Stomach smooth muscle (tissue), 2 donors: ENCODE measurements around the gene FLT1.

Experiments used
- H3K27ac ChIP-seq: one replicate; pipeline ENCODE4 v1.7.0; 2013; ENCODE audit warnings: mild to moderate bottlenecking, low read length, inconsistent platforms
- H3K27me3 ChIP-seq, 2 donors: one replicate each; pipeline ENCODE4 v1.7.0; 2013; ENCODE audit warnings: low read length in 2 of 2; ENCODE audit not compliant: insufficient read depth in 2 of 2, control insufficient read depth in 1 of 2
- H3K36me3 ChIP-seq, 2 donors: one replicate each; pipeline ENCODE4 v1.7.0; 2013; ENCODE audit warnings: low read length in 2 of 2; ENCODE audit not compliant: control insufficient read depth in 2 of 2, insufficient read depth in 2 of 2
- H3K4me1 ChIP-seq: one replicate; pipeline ENCODE4 v1.7.0; 2013; ENCODE audit warnings: low read length; ENCODE audit not compliant: control insufficient read depth, insufficient read depth
- H3K4me3 ChIP-seq, 2 donors: one replicate each; pipeline ENCODE4 v1.7.0; 2013; ENCODE audit warnings: low read length in 2 of 2
- H3K9ac ChIP-seq, 2 donors: one replicate each; pipeline ENCODE4 v1.7.0; 2013; ENCODE audit warnings: low read length in 2 of 2, mild to moderate bottlenecking in 1 of 2
- H3K9me3 ChIP-seq, 2 donors: one replicate each; pipeline ENCODE4 v1.7.0; 2013; ENCODE audit warnings: low read length in 2 of 2; ENCODE audit not compliant: control insufficient read depth in 2 of 2
- donor health status: healthy.
- donor health status: Pancreatic carcinoma.

The FLT1 gene

DNA sequence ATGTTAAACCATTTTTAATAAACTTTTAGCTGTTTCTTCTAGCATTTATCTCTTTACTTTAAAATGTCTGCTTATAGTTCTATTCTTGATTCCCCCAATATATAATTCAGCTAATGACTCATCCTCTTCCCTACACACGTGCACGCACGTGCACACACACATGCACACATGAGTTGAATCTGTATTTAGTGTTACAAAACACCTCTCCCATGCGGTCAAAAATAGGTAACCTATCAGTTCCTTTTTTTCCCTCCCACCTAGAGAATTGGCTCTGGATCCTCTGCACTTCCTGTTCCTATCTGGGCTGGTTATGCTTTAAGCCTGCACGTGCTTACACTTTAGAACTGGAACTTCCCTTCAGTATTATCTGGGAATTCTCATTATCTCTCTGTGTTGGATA lies 212.5 kb downstream of the FLT1 start:
- Histone ChIP-seq H3K27ac (no peak overlapping the region), H3K9ac (no peak overlapping the region), H3K9me3 (no peaks in the 10 kb centered on the region), H3K36me3 (peaks cover 6 to 27% of the 10 kb centered on the region in 2 donors), H3K4me1 (no peaks in the 10 kb centered on the region), H3K4me3 (no peak overlapping the region), H3K27me3 (no peaks in the 10 kb centered on the region)

DNA sequence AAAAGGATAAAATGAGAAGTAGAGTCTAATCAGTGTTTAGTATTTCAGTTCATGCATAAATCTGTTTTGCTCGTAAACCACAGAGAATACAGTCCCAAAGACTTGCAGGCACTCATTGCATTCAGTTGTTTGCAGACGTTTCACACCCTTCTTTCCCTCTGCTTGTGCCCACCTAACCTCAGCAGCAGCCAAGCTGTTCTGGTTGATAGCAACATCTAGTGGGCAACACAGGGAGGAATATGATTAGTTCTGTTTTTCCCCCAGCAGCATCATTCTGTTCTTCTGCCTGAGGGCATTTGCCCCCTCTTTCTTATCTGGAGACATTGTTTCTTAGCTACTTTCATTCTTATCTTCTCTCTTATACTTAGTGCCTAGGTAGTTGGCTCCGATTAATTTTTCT lies 221.0 kb downstream of the FLT1 start:
- Histone ChIP-seq H3K27ac (no peak overlapping the region), H3K36me3 (peaks cover 8 to 12% of the 10 kb centered on the region in 2 donors), H3K4me3 (no peak overlapping the region), H3K9me3 (no peaks in the 10 kb centered on the region), H3K4me1 (no peaks in the 10 kb centered on the region), H3K27me3 (no peaks in the 10 kb centered on the region), H3K9ac (no peak overlapping the region)

DNA sequence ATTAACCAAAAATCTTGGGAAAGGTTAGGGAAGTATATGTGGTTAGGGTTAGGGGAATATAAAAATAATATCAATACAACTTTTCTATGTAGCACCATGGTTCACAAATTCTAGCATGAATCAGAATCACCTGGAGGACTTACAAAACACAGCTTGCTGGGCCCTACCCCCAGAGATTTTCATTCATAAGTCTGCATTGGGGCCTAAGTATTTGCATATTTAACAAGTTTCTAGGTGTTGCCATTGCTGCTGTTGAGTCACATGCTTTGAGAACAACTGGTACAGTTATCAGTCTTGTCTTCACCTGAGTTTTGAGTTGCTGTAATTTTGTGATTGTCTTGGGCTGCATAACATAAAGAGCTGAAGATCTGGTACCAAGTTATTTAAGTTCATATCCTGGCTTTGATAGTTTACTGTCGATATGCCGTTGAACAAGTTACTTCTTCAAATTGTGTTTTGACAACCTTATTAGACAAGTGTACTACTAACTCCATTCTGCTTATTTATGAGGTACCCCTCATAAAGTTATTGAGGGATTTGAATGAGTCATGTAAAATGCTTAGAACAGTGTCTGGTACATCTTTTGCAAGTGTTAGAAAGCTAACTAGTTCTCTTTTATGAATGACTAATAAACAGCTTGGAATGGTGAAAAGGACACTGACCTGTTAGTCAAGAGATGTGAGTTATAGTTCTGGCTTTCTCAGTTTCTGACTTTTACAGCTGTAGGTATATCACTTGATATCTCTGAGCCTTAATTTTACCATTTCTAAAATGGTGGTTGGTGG lies 223.7 kb downstream of the FLT1 start:
- Histone ChIP-seq H3K4me3 (no peak overlapping the region), H3K27me3 (no peaks in the 10 kb centered on the region), H3K9me3 (no peaks in the 10 kb centered on the region), H3K36me3 (peaks cover 8 to 15% of the 10 kb centered on the region in 2 donors), H3K9ac (no peak overlapping the region), H3K4me1 (no peaks in the 10 kb centered on the region), H3K27ac (no peak overlapping the region)

DNA sequence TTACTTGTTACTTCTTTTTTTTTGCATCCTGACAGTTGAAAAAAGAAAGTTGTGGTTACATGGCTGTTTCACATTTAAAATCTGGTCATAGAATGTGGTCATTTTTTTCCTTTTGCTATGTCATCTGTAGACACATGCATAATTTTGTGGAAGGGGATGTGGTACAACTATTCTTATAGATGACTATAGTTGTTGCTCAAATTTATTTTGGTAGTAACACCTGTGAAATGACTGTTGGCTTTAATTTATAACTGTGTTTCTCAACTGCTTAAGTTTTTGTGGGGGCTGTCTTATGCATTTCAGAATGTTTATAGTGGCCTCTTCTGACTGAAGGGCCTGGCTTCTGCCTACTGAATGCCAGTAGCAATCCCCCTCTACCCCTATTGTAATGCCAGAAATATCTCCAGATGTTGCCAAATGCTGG lies 226.1 kb downstream of the FLT1 start:
- Histone ChIP-seq H3K9me3 (no peaks in the 10 kb centered on the region), H3K4me1 (no peaks in the 10 kb centered on the region), H3K27me3 (no peaks in the 10 kb centered on the region), H3K9ac (no peak overlapping the region), H3K4me3 (no peak overlapping the region), H3K27ac (no peak overlapping the region), H3K36me3 (peaks cover 6 to 18% of the 10 kb centered on the region in 2 donors)

DNA sequence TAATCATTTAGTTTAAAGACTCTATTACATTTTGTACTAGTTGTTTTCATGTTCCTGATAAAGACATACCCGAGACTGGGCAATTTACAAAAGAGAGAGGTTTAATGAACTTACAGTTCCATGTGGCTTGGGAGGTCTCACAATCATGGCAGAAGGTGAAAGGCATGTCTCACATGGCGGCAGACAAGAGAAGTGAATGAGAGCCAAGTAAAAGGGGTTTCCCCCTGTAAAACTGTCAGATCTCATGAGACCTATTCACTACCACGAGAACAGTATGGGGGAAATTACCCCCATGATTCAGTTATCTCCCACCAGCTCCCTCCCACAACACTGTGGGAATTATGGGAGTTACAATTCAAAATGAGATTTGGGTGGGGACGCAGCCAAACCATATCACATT lies 227.4 kb downstream of the FLT1 start:
- no peak overlapping the region for H3K9ac ChIP-seq
- no peaks in the 10 kb centered on the region for H3K4me1 ChIP-seq
- H3K27ac ChIP-seq = no peak overlapping the region
- peaks cover 6 to 16% of the 10 kb centered on the region in 2 donors for H3K36me3 ChIP-seq
- no peak overlapping the region for H3K4me3 ChIP-seq
- no peaks in the 10 kb centered on the region for H3K27me3 ChIP-seq
- H3K9me3 ChIP-seq = no peaks in the 10 kb centered on the region

DNA sequence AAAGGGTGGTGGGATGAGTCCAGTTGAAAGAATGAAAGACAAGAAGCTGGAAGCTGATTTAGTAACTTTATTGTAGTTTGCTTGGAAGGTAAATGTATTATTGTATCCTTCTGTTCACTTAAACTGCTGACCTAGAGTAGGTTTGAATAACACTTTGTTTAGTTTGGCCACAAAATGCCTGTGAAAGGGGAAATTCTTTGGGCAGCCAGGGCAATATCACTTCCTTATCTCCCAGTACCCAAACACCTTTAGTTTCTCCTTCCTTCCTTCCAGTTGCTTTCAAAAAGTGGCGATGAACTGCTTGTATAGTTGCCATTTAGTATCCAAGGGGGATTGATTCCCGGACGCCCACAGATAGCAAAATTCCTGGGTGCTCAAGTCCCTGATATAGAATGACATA lies 236.5 kb downstream of the FLT1 start:
- H3K9me3 ChIP-seq = no peaks in the 10 kb centered on the region
- H3K4me1 ChIP-seq = no peaks in the 10 kb centered on the region
- no peak overlapping the region for H3K4me3 ChIP-seq
- H3K9ac ChIP-seq = no peak overlapping the region
- peaks cover 3 to 18% of the 10 kb centered on the region in 2 donors for H3K36me3 ChIP-seq
- H3K27me3 ChIP-seq = no peaks in the 10 kb centered on the region
- H3K27ac ChIP-seq = no peak overlapping the region

DNA sequence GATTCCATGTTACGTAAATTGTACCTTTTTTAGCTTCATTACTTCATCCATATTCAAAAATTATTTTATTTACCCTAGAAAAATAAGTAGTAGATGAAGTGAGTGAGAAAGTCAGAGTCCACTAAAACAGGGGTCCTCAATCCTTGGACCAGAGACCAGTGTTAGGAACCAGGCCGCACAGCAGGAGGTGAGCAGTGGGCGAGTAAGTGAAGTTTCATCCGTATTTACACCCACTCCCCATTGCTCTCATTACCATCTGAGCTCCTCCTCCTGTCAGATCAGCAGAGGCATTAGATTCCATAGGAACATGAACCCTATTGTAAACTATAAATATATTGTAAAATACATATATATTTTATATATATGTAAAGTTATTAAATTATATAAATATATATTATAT lies 237.6 kb downstream of the FLT1 start:
- H3K27ac ChIP-seq = no peak overlapping the region
- H3K36me3 ChIP-seq = peaks cover 3 to 18% of the 10 kb centered on the region in 2 donors
- no peak overlapping the region for H3K4me3 ChIP-seq
- no peaks in the 10 kb centered on the region for H3K4me1 ChIP-seq
- H3K9ac ChIP-seq = no peak overlapping the region
- no peaks in the 10 kb centered on the region for H3K9me3 ChIP-seq
- H3K27me3 ChIP-seq = no peaks in the 10 kb centered on the region

DNA sequence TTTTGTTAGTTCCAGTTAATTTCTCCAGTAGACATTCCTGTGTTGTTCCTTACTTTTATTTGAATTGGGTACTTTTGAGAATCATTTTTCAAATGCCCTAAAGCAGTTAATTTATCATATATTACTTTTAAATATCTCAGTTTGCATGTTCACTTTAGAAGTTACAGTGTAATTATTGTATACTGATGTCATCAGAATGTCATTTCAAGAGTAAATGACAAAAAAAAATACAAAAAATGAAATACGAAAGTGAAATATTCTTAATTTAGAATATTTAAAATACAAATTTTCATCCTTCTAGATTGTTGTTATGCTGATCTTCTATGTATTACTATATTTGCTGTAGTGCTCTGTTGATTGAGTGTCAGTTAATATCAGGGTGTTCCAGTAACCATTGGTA lies 242.4 kb downstream of the FLT1 start:
- no peak overlapping the region for H3K27ac ChIP-seq
- H3K9ac ChIP-seq = no peak overlapping the region
- H3K4me3 ChIP-seq = no peak overlapping the region
- no peaks in the 10 kb centered on the region for H3K27me3 ChIP-seq
- no peaks in the 10 kb centered on the region for H3K4me1 ChIP-seq
- H3K36me3 ChIP-seq = peaks cover 3 to 4% of the 10 kb centered on the region in 2 donors
- H3K9me3 ChIP-seq = no peaks in the 10 kb centered on the region

DNA sequence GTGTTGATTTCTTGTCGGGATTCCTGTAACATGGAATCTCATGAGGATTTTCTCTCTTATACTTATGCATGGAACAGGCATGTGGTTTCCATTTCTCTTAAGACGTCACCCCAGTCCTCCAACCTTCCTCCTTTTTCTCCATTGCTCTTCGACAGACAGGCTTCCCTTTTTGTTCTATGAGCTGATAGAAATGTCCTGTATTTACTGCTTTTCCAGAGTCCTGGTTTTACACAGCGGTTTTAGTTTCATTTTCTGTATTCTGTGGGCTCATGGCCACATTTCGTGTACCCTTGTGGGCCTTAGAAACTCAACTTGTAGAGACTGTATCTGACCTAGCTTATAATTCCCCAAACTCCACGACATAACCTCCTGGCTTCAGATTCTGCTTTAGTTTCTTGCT lies 243.5 kb downstream of the FLT1 start:
- Histone ChIP-seq H3K9ac (no peak overlapping the region), H3K27ac (no peak overlapping the region), H3K9me3 (no peaks in the 10 kb centered on the region)

DNA sequence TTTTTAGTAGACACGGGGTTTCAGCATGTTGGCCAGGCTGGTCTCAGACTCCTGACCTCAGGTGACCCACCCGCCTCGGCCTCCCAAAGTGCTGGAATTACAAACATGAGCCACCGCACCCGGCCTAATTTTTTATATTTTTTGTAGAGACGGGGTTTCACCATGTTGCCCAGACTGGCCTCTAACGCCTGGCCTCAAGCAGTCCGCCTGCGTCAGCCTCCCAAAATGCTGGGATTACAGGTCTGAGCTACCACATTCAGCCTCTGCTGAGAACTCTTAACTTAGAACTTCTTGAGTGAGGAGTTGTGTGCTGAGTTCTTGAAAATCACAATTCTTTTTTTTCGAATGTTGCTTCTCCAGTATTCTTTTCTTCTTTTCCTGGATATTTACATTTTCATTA lies 244.4 kb downstream of the FLT1 start:
- Histone ChIP-seq H3K36me3 (no peaks in the 10 kb centered on the region), H3K27ac (no peak overlapping the region), H3K9ac (no peak overlapping the region), H3K4me1 (no peaks in the 10 kb centered on the region), H3K4me3 (no peak overlapping the region), H3K27me3 (no peaks in the 10 kb centered on the region), H3K9me3 (no peaks in the 10 kb centered on the region)

More for the DNA sequence above, 243.5 kb downstream of the FLT1 start:
- Histone ChIP-seq H3K4me1 (no peaks in the 10 kb centered on the region), H3K36me3 (peaks cover 0 to 3% of the 10 kb centered on the region in 2 donors), H3K4me3 (no peak overlapping the region), H3K27me3 (no peaks in the 10 kb centered on the region)
